Measurements from ENCODE around the gene SEMA6C.

The SEMA6C gene

DNA sequence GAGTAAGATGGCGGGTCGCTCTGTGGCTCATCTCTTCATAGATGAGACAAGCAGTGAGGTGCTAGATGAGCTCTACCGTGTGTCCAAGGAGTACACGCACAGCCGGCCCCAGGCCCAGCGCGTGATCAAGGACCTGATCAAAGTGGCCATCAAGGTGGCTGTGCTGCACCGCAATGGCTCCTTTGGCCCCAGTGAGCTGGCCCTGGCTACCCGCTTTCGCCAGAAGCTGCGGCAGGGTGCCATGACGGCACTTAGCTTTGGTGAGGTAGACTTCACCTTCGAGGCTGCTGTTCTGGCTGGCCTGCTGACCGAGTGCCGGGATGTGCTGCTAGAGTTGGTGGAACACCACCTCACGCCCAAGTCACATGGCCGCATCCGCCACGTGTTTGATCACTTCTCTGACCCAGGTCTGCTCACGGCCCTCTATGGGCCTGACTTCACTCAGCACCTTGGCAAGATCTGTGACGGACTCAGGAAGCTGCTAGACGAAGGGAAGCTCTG, 12.4 kb upstream of the SEMA6C start:
- FAIRE-seq: no peak

DNA sequence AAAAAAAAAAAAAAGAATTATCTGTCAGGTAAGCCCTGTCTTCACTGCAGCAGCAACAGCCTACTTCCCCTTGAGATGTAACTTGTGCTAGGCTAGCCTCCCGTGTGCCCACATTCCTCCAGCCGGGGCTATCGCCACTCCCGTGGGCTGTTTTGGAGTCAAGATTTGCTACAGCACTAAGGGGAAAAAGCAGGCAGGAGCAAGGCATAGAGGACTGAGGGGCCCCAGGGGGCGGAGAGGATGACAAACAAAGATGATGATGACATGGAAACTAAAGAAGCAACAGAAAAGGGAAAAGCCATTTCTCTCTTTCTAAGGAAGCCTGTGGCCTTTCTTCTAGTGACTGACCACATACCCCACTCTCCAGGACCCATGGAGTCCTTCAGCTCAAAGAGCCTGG, 11.9 kb upstream of the SEMA6C start:
- DNase-seq (ENCODE audit: insufficient read length, low spot score) (no peak), FAIRE-seq (no peak)

More for the DNA sequence above, 12.4 kb upstream of the SEMA6C start:
- no peak for DNase-seq (ENCODE audit: insufficient read length, low spot score)

DNA sequence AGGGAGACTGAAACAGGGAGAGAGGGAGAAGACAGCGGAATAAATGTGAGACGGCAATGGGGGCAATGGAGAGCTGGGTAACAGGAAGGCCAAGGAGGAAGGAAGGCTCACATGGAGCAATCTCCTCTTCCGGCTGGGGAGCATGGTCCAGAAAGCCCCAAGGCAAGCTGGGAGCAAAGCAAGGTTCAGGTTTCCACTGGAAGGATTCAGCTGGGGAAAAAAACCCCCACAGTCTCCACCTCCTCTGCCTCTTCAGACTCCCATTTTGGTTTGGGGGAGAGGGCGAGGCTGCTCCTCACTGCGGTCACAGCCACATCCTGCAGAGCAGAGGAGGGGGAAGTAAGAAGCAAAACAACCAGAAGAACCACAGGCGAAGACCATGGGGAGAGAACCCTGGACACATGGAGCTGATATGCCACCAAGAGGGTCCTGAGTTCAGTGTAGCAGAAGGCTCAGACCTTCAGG, 10.7 kb upstream of the SEMA6C start:
- DNase-seq (ENCODE audit: insufficient read length, low spot score): no peak
- no peak for FAIRE-seq

DNA sequence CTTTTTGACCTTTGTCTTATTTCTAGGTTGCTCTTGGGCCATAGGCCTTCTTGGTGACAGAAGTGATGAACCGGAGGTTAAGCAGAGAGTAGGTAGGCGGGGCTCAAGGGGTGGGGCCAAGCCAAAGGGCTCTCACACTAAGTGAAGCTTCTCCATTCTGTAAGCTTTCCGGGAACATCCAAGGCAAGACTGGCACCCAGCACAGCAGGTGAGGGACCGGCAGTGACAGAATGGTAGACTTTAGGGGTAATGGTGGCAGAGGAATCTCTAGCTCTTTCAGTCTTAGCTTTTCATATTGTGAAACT, 10.0 kb upstream of the SEMA6C start, which contains the start of gene TNFAIP8L2:
Gene TNFAIP8L2 (plus strand): TSS at position 135 of the 305 bp plus-strand sequence. CDS start 2,049 bp downstream, outside the sequence.
- DNase-seq (ENCODE audit: insufficient read length, low spot score) (no peak), FAIRE-seq (no peak)

DNA sequence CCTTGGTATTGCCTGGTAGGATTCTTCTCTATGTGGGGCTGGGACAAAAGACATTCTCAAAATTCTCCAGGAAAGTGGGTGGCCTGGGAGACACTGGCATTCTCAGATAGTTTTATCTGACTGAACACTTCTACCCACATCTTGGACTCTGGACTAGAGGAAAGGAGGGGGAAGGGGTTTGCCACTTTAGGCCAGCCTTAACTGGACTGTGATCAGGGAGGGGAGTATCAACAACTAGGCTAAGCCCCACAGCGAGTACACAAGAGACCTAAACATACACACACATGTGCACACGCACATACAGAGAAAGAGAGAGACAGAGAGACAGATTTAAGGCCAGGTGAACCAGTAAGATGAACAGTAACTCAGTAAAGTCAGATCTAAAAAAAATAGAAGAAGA, 1.2 kb upstream of the SEMA6C start:
- FAIRE-seq (no peak), DNase-seq (ENCODE audit: insufficient read length, low spot score) (no peak)

DNA sequence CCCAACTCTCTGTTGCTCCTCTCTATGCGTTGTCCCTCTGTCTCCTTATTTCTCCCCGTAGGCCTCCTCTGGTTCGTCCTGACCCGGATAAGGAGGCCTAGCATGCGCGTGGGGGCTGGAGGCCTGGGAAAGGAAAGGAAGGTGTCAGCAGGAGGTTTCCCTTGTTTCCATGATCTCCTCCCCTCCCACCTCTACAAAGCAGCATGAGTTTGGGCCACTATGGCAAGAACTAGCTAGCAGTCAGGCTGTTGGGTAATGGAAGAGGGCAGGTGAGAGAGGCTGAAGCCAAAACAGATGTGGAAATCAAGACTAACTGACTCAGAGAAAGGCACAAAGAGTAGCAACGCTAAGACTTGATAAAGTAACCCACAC, 687 bp upstream of the SEMA6C start:
- DNase-seq (ENCODE audit: insufficient read length, low spot score): no peak
- no peak for FAIRE-seq

DNA sequence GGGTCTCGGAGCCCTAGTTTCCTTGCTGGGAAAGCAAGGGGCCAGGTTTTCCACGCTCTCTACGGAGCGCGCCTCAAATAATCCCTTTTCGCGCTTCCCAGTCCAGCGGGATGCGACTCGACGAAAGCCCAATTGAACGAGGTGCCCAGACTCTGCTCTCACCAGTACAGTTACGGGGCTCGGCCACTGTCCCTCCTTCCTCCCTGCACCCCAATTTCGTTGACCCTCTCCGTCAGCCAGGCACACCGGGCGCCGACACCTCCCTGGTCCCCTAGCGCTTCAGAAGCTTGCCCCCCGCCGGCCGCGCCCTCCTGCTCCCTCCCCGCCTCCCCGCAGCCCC, 389 bp downstream of the SEMA6C start:
- DNase-seq (ENCODE audit: insufficient read length, low spot score) (no peak), FAIRE-seq (no peak)

DNA sequence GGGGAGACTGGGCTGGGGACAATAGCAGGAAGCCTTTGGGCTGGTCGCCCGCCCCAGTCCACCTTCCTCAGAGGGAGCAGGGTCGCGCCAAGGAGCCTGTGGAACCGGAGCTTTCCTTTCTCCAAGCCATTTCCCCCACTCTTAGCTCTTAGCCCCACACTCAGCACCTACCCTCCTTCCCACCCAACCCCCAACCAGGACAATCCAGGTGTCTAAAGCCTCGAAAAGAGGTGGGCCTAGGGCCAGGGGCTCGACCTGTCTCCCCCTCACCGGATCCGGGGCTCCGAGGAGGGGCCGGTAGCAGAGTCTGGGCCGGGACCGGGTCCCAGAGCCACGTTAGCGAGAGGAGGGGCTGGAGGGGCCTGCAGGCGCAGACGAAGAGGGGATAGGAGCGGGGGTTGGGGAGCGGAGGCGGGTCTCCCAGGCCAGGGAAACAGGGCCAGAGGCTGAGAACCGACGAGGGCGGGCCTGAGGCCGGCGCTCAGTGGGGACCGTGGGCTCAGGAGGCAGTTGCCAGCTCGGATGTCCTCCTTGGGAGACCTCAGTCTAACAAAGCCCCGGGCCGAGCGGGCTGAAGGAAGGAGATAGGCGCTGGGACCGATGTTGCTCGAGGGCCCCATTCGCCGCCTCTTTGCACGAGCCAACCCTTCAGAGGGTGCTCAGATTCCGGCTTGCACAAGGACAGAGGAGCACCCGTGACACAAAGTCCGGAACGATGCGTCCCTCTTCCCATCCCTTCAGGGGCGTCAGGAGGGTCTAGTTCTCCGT, 943 bp downstream of the SEMA6C start:
- DNase-seq (ENCODE audit: insufficient read length, low spot score) (no peak), FAIRE-seq (no peak)

DNA sequence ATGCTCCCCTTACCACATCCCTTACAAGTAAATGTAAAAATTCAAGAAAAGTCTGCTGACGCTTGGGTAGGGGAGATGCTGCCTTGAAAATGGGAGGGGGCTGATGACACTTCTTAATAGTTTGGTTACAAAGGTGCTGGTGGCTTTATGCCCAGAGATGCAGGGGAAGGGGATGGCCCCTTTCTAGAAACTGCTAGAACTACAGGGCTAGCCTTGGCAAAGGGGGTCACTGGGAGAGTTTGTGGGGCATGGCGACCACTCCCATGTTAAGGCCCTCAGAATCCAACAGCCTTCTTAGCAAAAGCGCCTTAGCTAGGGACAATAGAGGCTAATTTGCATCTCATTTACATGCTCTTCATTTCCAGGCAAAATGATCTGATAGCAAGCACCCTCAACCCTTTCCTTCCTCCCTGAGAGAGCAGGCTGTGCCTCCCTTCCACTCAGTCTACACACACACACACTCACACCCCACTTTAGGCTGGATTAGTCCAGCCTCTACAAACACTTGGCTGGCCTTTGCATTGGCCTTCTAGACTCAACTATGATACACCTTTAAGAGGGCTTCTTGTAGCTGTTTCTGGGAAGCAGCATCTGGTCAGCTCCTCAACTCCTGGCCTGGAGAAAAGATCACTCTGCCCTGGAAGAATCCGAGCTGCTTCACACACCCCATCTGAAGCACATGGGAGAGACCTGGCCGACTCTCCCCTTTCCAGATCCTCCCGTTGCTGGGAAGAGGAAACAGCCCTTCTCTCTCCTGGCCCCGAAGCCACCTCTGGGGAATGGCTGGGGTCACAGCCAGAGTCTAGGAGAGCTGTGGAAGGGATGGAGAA, 1.7 kb downstream of the SEMA6C start:
- FAIRE-seq (no peak), DNase-seq (ENCODE audit: insufficient read length, low spot score) (no peak)

DNA sequence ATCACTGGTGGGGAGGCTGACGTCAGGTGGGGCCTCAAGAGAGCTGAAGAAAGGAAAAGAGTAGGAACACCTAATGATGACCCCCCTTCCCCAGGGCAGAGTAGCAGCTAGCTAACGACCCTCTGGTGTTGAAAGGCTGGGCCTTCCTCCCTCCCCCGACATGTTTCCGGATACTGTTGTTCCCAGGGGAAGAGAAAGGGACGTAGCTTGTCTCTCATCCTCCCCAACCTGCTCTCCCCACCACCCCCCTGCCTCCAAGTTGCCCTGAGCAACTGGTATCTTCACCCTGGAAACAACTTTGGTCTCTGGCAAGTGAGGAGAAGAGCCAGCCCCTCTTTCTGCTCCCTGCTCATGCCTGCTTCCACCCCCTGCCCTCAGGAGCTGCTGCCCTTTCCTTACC, 2.4 kb downstream of the SEMA6C start:
- FAIRE-seq: no peak
- no peak for DNase-seq (ENCODE audit: insufficient read length, low spot score)

DNA sequence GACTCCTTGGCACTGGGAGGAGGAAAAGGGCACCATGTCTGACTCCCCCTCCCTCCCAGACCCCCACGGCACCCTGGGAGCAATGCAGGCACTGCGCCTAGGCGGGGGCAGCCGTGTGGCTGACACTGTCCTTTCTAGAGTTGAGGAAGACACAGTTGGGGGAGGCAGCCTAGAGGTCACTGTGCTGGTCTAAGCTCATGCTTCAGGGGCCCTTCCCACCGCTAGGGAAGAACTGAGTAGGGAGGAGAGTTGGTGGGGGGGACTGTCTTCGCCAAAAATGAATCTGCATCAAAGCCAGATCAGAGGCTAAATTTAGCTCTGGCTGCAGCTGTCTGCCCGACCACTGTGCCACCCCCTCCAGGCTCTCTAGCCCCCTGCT, 3.4 kb downstream of the SEMA6C start:
- no peak for DNase-seq (ENCODE audit: insufficient read length, low spot score)
- no peak for FAIRE-seq

DNA sequence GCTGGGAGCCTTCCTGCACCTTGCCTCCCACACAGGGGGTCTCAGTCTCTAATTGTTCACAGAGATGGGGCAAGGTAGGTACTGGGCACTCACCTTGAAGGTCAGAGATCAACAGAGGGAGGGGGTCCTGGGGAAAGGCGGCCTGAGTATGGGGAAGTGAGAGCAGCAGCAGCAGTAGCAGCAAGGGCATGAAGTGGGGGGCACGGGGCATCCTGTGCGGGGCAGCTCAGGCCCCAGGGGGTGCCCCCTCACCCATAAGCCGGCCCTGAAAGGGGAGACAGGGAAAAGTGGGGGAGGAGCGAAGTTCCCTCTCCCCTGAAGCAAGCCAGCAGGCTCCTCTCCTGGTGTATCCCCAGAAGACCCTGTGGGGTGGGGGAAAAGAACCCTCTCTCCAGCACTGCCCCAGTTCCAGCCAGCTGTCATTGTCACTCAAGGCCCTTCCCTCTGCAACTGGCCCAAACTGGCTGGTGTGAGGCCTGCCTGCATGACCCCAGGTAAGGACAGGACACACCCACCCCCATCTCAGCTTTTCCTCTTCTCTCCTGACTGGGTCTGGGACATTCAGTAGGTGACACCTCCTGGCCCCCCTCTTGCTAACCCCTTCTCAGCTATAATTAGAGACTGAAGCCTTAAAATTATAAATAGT, 3.9 kb downstream of the SEMA6C start:
- FAIRE-seq: no peak
- DNase-seq (ENCODE audit: insufficient read length, low spot score): no peak

DNA sequence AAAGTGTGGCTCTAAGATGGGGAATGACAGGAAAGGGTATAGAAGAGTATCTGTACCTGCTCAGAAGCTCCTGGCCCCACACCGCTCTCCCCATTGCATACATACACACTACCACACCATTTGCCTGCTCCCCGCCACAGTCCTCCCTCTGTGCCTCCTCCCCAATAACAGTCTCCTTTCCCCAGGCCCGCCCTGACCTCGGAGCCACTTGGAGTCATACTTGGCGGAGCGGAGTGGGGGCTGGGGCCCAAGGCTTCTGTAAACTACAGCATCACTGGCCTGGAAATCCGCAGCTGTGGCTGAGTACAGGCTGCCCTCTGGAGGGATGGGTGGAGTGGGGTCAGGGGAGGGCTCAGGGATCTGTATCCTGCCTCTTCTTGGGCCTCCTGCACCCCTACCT, 8.6 kb downstream of the SEMA6C start:
- DNase-seq (ENCODE audit: insufficient read length, low spot score) (no peak), FAIRE-seq (no peak)

DNA sequence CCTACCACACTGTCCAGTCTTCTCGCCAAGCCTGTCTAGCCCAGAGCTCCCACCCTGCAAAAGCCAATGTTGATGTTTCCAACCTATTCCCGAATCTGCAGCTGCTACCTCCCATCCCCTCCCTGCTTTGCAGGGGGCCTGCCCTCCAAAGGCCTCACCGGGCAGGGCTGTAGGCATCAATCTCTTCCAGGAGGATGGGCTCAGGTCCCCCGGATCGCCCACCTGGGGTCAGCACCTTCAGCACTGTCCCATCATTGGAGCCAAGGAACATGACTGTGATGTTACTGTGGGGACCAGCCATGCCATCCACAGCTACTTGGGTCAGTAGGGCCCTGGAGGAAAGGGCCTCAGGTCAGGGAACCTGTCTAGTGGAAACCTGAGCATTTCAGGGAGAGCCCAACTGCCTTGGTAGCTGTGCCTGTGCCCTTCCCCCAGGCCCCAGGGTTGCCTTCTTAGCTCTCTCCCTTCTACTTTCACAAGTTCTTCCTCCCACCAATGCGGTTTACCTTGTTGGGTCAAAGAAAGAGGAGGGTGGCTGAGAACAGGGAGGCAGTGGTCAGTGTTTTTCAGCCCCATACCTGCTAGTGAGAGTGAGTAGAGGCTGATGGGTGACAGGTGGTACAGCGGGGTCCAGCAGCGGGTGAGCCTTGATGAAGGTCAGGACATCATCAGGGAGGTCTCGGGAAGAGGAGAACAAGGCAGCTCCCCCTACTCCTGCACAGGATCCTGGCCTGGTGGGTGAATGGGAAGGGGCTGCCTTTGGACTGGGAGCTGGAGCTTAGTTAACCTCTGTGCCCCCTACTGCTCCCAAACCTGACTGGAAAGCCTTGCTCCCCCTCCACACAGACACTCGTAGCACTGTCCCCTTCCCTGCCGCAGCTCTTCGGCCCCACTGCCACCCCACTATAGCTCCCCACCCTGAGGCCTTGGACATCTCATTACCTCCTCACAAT, 10.7 kb downstream of the SEMA6C start:
- DNase-seq (ENCODE audit: insufficient read length, low spot score) (no peak), FAIRE-seq (no peak)

DNA sequence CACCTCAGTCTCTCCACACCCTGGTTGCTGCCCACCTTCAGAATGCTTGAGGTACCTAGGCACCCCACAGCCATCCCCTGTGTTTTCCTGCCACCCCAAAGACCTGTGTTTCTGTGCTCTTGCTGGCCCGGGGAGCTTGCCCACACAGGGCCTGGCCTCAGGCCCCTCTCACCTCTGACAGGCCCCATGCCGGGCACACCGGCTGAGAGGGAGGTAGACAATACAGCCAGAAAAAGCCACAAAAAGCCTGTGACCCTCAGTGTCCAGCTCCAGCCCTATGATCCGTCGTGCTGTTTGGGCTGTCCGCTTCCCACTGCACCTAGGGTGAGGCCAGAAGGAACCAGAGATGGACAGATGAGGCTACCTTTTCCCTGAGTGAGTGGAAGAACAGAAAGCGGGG, 11.4 kb downstream of the SEMA6C start:
- FAIRE-seq (no peak), DNase-seq (ENCODE audit: insufficient read length, low spot score) (no peak)

DNA sequence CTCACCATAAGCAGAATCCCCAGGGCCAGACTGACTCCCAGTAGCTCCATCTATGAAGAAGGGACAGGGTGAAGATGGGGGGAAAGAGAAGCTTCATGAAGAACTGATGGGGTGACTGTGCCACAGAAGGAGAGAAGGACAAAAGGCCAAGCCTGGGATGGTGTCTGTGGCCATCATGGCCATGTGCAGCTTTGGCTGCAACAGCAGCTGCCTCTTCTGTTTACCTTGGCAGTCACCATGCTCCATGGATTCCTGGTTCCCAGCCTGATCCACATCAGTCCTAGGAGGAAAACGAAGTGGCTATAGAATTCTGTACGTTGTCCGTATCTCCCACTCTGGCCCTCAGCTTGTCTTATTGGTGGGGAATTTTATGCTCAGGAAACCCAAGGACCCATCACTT, 12.0 kb downstream of the SEMA6C start:
- FAIRE-seq (no peak), DNase-seq (ENCODE audit: insufficient read length, low spot score) (no peak)

DNA sequence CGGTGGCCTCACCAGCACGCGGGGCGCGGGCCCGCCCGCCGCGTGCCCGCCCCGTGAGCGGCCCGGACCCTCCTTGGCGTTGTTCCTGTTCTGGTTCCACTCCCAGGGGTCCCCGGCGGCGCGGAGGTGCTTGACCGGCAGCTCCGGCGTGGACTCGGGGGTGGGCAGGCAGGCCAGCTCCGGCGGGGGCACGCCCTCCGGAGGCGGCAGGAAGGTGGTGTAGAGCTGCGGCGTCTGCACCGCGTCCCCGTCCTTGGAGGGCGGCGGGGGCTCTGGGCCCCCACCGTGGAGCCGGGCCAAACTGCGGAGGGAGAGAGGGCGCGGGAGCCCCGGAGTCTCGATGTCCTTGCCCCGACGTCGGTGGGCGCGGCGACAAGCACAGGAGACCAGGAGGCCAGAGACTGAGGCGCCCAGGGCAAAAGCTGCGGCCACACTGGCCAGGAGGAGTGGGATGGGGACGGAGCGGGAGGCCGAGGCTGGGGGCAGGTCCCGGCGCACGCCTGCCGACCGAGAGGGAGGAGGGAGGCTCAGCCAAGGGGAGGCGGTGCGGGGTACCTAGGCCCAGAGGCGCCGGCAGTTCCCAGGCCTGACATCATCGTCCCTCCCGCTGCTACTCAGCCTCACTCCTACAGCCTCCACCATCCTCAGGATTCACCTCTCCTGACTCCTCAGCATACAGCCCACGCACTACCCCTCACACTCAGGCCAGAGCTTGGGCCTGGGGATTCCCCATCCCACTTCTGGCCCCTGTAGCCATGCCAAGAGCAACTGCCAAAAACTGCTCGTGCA, 13.2 kb downstream of the SEMA6C start:
- no peak for FAIRE-seq
- DNase-seq (ENCODE audit: insufficient read length, low spot score): no peak

DNA sequence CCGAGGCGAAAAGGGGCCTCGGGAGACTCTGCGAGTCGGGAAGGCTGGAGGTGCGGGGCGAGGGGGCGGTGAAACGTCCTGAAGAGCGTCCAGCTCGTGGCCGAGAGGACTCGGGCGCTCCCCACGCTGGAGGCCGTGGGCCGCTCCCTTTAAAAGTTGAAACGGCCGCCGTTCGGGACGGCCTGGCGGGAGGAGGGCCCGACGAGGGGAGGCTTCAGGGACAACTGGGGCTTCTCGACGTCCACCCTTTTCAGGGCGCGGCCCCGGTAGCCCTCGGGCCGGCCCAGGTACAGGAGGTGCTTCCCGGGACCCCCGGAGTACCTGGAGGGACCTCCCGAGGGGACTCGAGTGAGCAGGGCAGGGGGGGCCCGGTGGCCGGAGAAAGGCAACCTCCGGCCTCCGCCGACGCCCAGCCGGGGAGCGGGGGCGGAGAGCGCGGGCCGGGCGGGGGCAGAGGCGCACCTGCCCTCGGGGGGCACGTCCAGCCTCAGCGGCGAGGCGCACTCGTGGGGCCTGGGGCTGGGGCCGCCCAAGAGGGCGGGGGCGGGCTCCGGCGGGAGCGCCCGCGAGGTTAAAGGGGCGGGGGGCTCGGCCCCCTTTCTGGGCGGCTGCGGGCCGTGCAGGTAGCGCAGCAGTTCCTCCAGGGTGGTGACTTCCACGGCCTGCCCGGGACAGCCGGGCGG, 14.0 kb downstream of the SEMA6C start:
- FAIRE-seq (no peak), DNase-seq (ENCODE audit: insufficient read length, low spot score) (no peak)

DNA sequence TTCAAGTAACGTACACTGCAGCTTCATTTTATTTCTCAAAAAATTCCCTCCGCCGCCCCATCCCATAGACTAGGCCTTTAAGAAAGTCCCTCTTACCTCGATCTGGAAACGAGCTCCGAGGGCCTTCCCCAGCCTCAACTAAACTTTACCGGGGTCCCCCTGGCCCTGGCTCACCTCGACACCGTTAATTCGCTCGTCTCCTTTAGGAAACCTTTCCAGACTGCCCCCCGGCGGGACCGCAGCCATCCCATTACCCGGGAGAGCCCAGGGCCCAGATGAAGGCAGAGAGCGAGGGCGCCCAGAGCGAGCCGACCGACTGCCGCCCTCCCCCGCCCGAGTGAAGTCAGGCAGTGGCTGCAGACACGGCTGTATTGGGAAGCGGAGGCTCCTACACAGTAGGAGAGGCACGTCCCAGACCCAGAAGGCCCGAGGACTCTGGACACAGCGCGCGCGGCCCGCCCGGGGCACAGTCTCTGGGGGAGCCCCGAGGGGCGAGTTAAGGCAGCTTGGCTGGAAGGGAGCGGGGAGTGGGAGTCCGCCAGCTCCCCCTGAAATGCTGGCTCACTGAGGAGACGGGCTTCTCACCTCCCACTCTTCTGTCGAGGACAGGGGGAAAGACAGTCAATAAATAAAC, 14.6 kb downstream of the SEMA6C start:
- no peak for FAIRE-seq

More for the DNA sequence above, 14.6 kb downstream of the SEMA6C start:
- DNase-seq (ENCODE audit: insufficient read length, low spot score): no peak

Data from HTR-8/SVneo (cell line).